WI38 (cell line): ENCODE measurements around the gene SNU13.

Experiments
- H3K4me3 ChIP-seq: 2 replicates; pipeline ENCODE4 v1.5.1; 2011; ENCODE audit warnings: low read depth, mild to moderate bottlenecking, control low read depth, low read length
- CTCF ChIP-seq: IDR thresholded peaks from 2 replicates; pipeline ENCODE4 v1.5.1; 2012; ENCODE audit warnings: low read depth, mild to moderate bottlenecking, control low read depth, low read length

Gene SNU13

GRCh38 chr22:41709341-41709740, 20.7 kb upstream of the SNU13 start:
- no peak for TF ChIP-seq CTCF
- H3K4me3 ChIP-seq = no peak overlapping the region

- TF ChIP-seq CTCF = no peak
Observed at GRCh38 chr22:41702763-41703162, 14.1 kb upstream of the SNU13 start.

DNA sequence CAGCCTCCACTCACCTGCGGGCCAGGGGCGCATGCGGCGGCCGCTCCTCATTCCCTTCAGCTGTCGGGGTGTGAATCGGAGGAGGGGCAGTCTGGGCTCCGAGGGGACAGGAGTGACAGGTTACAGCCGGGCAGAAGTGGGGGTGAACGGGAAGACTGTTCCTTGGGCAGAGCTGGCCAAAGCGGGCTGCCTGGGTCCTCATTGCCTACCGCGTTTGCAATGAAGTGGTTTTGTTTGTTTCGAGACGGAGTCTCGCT, 11.4 kb upstream of the SNU13 start:
- no peak for TF ChIP-seq CTCF
- H3K4me3 ChIP-seq = no peak overlapping the region

More at GRCh38 chr22:41702763-41703162, 14.1 kb upstream of the SNU13 start:
- H3K4me3 ChIP-seq = no peak overlapping the region

DNA sequence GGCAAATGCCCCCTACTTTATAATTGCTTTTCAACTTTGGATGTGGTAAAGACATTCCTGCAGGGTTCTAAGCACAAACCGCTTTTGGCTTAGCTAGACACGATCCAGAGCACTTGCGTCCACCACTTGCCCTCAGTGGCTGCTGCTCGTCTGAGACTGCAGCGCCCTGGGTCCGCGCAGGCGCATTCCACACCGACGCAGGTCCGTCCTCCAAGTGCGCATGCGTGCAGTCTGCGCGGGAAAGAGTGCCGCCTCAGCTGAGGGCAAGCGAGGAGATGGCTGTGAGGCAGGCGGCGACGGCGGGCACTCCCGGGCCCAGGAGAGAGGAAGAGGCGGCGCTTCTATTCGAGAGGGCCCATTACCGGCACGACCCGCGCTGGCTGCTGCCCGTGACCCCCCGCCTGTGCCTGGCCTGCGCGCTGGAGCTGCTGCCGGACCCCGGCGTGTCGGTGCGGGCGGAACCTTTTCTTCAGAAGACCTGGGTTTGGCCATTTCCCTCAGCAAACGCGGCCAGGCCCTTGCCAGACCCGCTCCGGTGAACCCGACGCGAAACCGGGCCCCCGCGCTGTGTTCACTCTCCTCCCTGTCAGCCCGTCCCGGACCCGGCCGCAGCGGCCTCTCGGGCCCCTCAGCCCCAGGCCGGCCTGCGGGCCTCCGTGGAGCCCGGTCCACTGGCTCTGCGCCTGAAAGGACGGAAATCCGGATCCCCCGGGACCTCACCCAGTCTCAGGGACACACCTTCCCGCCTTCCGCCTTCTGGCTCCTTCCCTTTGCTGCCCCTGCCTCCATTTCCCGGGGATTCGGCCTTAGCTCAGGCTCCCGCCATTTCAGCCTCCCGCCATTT, 10.8 kb upstream of the SNU13 start, which contains the start of gene MEI1:
Gene MEI1, plus strand, starts transcription at position 240 of the 844 bp plus-strand sequence. Its CDS starts 36 bp downstream, at position 276.
- no peak within 1 kb of the TSS for H3K4me3 ChIP-seq
- no peak for TF ChIP-seq CTCF

- TF ChIP-seq CTCF = peak; percentile 93
- no peak overlapping the region for H3K4me3 ChIP-seq
Observed at GRCh38 chr22:41697126-41697775, 8.6 kb upstream of the SNU13 start.

GRCh38 chr22:41696703-41697102, 8.0 kb upstream of the SNU13 start:
- H3K4me3 ChIP-seq = no peak overlapping the region
- TF ChIP-seq CTCF = no peak

GRCh38 chr22:41695211-41695610, 6.5 kb upstream of the SNU13 start:
- no peak overlapping the region for H3K4me3 ChIP-seq
- TF ChIP-seq CTCF = no peak
